GM12878 (cell line): Measurements from ENCODE around the gene BOLA2B. TPM values are rescaled to one million over a fixed set of nuclear protein-coding genes. Genes with fewer than 3 reads are reported as not detected.
"Not testable (repeated sequence)": the region's sequence is repeated elsewhere in the genome, so short reads cannot be mapped to it uniquely, and the experiment has no call there.

ENCODE experiments used
- ATAC-seq: fragments of 200-7000 bp; cut with Tn5 transposase; 3 replicates; pipeline ENCODE4 v1.9.1; 2020; ENCODE audit warnings: mild to moderate bottlenecking, moderate library complexity
- BruUV-seq: library from RNA; stranded (reverse); fragments of 400-500 nt; replicated peaks from 2 replicates; lab custom pipeline; 2021; lab: Mats Ljungman, UMichigan
- CTCF ChIA-PET: fragments of 300-600 bp; sonication (Branson Sonifier 250); formaldehyde crosslinking; extraction: SDS; loops from one replicate; lab custom pipeline; 2021; ENCODE audit warnings: inconsistent platforms; lab: Yijun Ruan, JAX
- POLR2A ChIA-PET: fragments of 350-600 bp; formaldehyde crosslinking; extraction: SDS; loops from one replicate; lab custom pipeline; 2021; ENCODE audit warnings: inconsistent platforms; lab: Charles Lee
- RAD21 ChIA-PET: fragments of 300-600 bp; sonication (Branson Sonifier 250); formaldehyde crosslinking; loops from one replicate; lab custom pipeline; 2023; ENCODE audit warnings: antibody characterized with exemption; ENCODE audit not compliant: unreplicated experiment; lab: Charles Lee
- SMC1A ChIA-PET: fragments of 300-600 bp; sonication (Branson Sonifier 250); formaldehyde crosslinking; loops from one replicate; lab custom pipeline; 2023; ENCODE audit not compliant: unreplicated experiment, uncharacterized antibody; lab: Charles Lee
- DNase-seq: peaks from one replicate; pipeline ENCODE4 v3.0.0-alpha.2; 2011; ENCODE audit warnings: low read depth, low spot score
- FAIRE-seq: peaks from 3 replicates; lab custom pipeline; 2011; peaks lifted over from hg19 to GRCh38; lab: Jason Lieb, UNC
- H2AFZ ChIP-seq: 2 replicates; pipeline ENCODE4 v1.6.0; 2011; ENCODE audit warnings: low read depth, low read length, control low read depth; ENCODE audit not compliant: control insufficient read depth
- H3K27ac ChIP-seq: 2 replicates; pipeline ENCODE4 v1.5.1; 2011; ENCODE audit warnings: control low read depth; ENCODE audit not compliant: control insufficient read depth, insufficient read depth
- H3K27me3 ChIP-seq, 2 experiments: replicated peaks in 1 of 2; 2 replicates each; pipeline versions ENCODE4 v1.6.0 to v1.6.1; 2011; ENCODE audit warnings: low read length in 1 of 2; ENCODE audit not compliant: control insufficient read depth in 2 of 2, insufficient read depth in 2 of 2
- H3K36me3 ChIP-seq, 2 experiments: 2 replicates each; pipeline ENCODE4 v1.5.1; 2011; ENCODE audit warnings: low read length in 1 of 2; ENCODE audit not compliant: control insufficient read depth in 2 of 2, insufficient read depth in 2 of 2
- H3K4me1 ChIP-seq: 2 replicates; pipeline ENCODE4 v1.6.1; 2011; ENCODE audit warnings: mild to moderate bottlenecking, low read length, moderate library complexity, mixed read lengths; ENCODE audit not compliant: control insufficient read depth, insufficient read depth
- H3K4me2 ChIP-seq: 2 replicates; pipeline ENCODE4 v1.6.0; 2011; ENCODE audit warnings: control low read depth; ENCODE audit not compliant: control insufficient read depth, insufficient read depth
- H3K4me3 ChIP-seq: fragments of 200-600 bp; sonication (generic); 2 replicates; pipeline ENCODE4 v1.5.1; 2016
- H3K79me2 ChIP-seq: 2 replicates; pipeline ENCODE4 v1.6.0; 2011; ENCODE audit warnings: low read length; ENCODE audit not compliant: control insufficient read depth, insufficient read depth
- H3K9ac ChIP-seq: 2 replicates; pipeline ENCODE4 v1.8.0; 2011; ENCODE audit warnings: low read length, control low read depth, mixed read lengths; ENCODE audit not compliant: control insufficient read depth, insufficient read depth
- H3K9me3 ChIP-seq: replicated peaks from 3 replicates; pipeline ENCODE4 v1.5.1; 2011; ENCODE audit warnings: mild to moderate bottlenecking, low read length; ENCODE audit not compliant: control insufficient read depth, insufficient read depth
- H4K20me1 ChIP-seq: 2 replicates; pipeline ENCODE4 v1.6.0; 2011; ENCODE audit not compliant: control insufficient read depth, insufficient read depth
- WGBS: methylation state at CpG from one replicate; pipeline ENCODE4 v1.1.6; 2016; ENCODE audit warnings: low lambda C conversion rate; ENCODE audit not compliant: insufficient replicate concordance, insufficient coverage; ENCODE audit errors: missing lambda C conversion rate; 5-methylcytosine and 5-hydroxymethylcytosine counted together
- in situ Hi-C: fragments of 300-500 bp; cut with MboI; formaldehyde crosslinking; loops from 9 replicates; pipeline ENCODE4 v1.14.3; 2018; ENCODE audit warnings: mixed read lengths
- intact Hi-C: fragments of 100-400 bp; cut with micrococcal nuclease; formaldehyde crosslinking; loops from one replicate; pipeline ENCODE4 v1.14.2; 2022; ENCODE audit not compliant: unreplicated experiment
- polyA plus RNA-seq, 11 experiments: library from polyadenylated mRNA; depleted of rRNA in 4 of 11; unstranded in 6 of 11; stranded (reverse) in 5 of 11; fragments of >200 nt; fragmentation: Nextera tagmentation in 4 of 11; fragmentation: Illumina TruSeq in 1 of 11; extraction: Ambion mirVana in 4 of 11; extraction: Trizol in 1 of 11; gene quantifications; 1 replicate in 1 of 11; 2 replicates in 10 of 11; pipeline versions ENCODE4 v1.2.1 to v1.2.3, GENCODE V29; 2011 to 2016; ENCODE audit warnings: inconsistent platforms in 2 of 11, missing spikeins in 2 of 11, low read depth in 1 of 11
- total RNA-seq, 4 experiments: library from RNA; depleted of rRNA in 3 of 4; stranded (reverse); fragments of >200 nt in 3 of 4; fragmentation: Illumina TruSeq in 1 of 4; extraction: Trizol in 1 of 4; gene quantifications; 2 replicates each; pipeline versions ENCODE4 v1.2.1 to v1.2.3, GENCODE V29; 2013 to 2021

The BOLA2B gene
- total and polyA plus RNA-seq, 10 of the 15 experiments (the other 5 are each of a cell fraction or from before 2014, with no cell fraction given): 39.9 to 292 (median 130) TPM

DNA sequence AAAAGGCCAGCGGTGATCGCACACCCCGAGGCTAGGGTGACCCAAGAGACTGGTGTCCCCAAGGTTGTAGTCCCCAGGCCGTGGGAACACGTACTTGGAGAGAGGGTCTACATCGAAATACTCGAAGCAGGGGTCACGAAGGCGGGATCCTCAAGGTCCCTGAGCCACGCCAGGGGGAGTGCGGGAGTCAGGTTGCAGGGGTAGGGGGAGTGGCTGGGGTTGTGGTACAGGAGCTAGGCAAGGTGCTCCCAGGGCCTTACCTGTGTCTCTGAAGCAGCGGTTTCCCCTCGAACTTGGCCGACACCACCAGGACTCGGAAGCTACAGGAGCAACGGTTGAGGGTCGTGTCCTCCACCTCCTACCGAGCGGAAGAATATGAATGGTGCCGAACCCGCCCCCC lies 368 bp downstream of the BOLA2B start:
- DNase-seq, in situ Hi-C loops, intact Hi-C loops, H3K9ac ChIP-seq, POLR2A ChIA-PET, H3K9me3 ChIP-seq, SMC1A ChIA-PET, H3K36me3 ChIP-seq, H2AFZ ChIP-seq, FAIRE-seq, H3K27ac ChIP-seq, H3K4me1 ChIP-seq, H3K79me2 ChIP-seq, H4K20me1 ChIP-seq, BruUV-seq, H3K4me2 ChIP-seq, H3K27me3 ChIP-seq, CTCF ChIA-PET, H3K4me3 ChIP-seq, RAD21 ChIA-PET: not testable (repeated sequence)
- ATAC-seq: peak; percentile 36
- no CpG with 5 or more reads among the region's 21 CpGs for WGBS

- H4K20me1 ChIP-seq, ATAC-seq, H2AFZ ChIP-seq, H3K9me3 ChIP-seq, CTCF ChIA-PET, intact Hi-C loops, H3K9ac ChIP-seq, in situ Hi-C loops, POLR2A ChIA-PET, RAD21 ChIA-PET, H3K4me3 ChIP-seq, H3K4me2 ChIP-seq, BruUV-seq, H3K27ac ChIP-seq, SMC1A ChIA-PET, H3K27me3 ChIP-seq, DNase-seq, FAIRE-seq: not testable (repeated sequence)
- Histone ChIP-seq H3K4me1 (peaks cover 17% of the 10 kb centered on the region), H3K79me2 (peaks cover 22% of the 10 kb centered on the region), H3K36me3 (peaks cover 17 to 22% of the 10 kb centered on the region in 2 experiments)
- WGBS: 87% methylated on average over 6 of the region's 12 CpGs
Observed at GRCh38 chr16:30191158-30191557, 2.3 kb downstream of the BOLA2B start.
